RCC 7860 (cell line): ENCODE results near the gene ZBTB24.
A peak's percentile ranks its signal among the peaks of the same experiment; 100 is the strongest.

Experiments used
- DNase-seq: peaks from one replicate; pipeline ENCODE4 v3.0.0-alpha.2; 2015; ENCODE audit warnings: low spot score
- FAIRE-seq: peaks from 2 replicates; lab custom pipeline; 2012; peaks lifted over from hg19 to GRCh38; lab: Jason Lieb, UNC

The ZBTB24 gene

DNA sequence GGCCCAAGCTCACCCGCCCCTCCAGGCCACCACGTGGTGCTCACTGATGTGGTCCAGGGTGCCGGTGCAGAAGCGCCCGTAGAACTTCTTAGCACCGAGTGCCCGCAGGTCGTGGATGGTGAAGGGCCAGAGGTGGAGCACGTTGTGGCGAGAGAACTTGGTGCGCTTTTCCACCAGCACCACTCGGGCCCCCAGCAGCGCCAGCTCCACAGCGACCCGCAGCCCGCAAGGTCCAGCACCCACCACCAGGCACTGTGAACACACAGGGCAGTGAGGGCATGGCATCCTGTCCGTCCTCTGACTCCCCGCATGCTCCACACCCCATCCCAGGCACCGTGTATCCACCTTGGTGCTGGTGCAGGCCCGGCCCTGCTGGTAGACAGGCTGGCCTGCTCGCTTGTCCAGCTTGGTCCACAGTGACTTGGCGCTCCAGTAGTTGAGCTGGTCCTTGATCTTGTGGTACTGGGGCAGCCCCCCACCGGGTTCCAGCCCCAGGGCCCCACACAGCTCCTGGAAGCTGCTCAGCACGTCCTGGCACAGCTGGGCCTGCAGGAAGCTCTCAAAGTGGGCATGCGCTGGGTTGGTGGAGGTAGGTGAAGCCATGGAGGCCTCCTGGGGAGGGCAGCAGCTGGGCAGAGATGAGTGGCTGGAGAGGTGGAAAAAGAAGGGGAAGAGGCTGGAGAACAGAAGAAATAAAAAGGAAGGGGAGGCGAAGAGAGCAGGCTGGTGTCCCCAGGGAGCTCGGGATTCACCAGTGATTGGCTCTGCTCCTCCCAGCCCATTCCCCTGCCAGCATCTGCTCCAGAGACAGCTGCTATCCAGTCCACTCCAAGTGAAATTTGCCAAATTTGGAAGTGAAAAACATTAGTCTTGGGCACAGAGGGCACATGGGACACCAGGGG is 29.2 kb downstream of the ZBTB24 start:
- FAIRE-seq, result no peak
- no peak for DNase-seq

DNA sequence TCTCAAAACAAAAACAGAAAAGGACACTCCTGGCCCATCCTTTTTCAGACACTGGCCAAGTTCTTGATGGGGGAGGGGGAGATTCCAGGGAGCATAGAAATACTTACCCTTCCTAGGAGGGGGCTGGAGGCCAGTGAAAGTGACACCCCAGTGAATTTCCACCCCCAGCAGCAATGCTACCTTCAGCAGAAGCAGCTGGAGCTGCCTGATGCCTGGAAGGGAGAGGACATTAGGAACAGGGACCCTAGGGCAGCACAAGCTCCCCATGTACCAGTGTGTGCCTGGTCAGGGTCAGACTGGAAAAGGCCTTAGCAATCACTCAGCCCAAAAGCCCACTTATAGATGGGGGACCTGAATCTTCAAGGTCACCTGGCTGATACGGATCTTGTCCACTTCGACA is 29.9 kb downstream of the ZBTB24 start:
- no peak for DNase-seq
- FAIRE-seq, result no peak

DNA sequence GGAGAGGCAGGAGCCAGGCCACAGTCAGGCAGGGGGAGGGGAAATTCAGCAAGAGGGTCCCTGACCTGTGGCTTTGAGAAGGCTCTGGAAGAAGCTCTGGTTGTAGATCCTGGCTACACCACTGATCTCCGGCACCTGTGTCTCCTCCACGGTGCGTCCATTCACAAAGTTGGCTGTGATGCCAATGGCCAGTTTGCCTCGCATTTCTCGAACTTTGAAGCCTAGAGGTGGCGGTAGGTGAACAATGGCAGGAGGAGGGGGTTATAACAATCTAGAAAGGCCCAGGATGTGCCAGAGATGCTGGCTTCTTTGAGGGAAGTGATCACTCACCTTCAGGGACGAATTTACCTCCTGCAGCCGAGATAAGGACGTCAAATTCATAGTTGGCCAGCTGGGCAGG is 30.8 kb downstream of the ZBTB24 start:
- FAIRE-seq, result no peak
- DNase-seq, result no peak

DNA sequence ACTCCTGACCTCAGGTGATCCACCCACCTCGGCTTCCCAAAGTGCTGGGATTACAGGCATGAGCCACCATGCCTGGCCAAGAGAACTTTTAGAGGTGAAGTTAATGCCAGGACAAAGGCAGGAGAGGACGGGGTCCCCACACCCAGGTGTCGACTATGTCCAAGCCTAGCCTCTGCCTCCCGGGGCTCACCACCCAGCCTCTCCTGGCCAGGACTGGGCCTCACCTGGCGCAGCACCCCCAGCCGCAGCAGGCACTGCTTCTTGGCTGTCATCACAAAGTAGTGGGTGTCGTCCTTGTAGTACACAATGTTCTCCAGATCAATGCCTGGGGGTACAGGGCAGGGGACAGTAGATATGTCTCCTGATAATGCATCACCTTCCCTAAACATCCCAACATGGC is 31.6 kb downstream of the ZBTB24 start:
- DNase-seq, result no peak
- no peak for FAIRE-seq

DNA sequence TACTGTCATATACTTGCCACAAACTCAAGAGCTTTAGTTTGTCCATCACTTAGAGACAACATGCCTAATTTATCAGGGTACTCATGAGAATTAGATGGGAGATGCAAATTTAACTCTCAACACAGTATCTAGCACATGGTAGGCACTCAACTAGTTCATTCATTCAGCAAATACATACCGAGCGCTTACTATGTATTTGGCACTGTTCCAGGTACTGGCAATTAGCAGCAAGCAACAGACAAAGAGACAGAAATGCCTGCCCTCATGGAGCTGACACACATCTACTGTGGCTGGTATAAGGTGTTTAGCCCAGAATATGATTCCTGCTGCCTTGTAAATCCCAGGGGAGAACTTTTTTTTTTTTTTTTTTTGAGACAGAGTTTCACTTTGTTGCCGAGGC is 32.2 kb downstream of the ZBTB24 start:
- no peak for DNase-seq
- FAIRE-seq, result no peak

DNA sequence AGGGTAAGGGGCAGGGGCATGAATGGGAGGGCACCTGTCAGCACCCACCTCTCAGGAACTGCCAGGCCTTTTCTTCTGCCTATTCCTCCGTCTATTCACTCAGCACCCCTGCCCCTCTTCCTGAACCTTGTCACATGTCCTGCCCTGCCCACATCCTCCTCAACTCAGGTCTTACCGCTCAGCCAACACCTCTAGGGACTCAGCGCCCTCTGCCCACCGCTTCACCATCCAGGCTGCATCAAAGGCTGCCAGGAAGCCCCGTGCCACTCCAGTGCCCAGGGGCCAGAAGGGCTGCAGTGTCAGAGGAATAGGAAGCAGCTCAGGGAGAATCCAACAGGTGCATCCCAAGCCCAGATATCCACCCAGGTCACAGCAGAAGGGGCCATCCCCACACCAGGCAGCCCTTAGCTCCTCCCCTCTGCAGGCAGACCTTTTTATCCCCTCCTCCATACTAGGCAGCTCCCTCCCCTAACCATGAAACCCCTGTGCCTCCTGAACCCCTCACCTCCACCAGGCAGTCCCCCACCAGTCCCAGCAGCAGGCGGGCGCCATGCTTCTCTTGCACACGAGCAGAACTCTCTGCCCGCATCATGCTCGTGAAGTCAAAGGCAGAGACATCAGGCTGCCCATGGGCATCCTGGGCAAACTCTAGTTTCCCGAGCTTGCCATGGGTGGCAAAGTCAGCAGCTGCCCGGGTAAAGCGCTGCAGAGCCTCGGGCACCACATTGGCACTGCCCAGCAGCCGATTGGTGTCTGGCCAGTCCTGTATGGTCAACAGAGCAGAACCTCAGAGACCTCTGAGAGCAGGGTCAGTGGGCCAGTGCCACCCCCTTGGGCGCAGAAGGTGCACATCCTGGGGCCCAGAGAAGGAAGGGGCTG is 33.0 kb downstream of the ZBTB24 start:
- DNase-seq (no peak), FAIRE-seq (no peak)

DNA sequence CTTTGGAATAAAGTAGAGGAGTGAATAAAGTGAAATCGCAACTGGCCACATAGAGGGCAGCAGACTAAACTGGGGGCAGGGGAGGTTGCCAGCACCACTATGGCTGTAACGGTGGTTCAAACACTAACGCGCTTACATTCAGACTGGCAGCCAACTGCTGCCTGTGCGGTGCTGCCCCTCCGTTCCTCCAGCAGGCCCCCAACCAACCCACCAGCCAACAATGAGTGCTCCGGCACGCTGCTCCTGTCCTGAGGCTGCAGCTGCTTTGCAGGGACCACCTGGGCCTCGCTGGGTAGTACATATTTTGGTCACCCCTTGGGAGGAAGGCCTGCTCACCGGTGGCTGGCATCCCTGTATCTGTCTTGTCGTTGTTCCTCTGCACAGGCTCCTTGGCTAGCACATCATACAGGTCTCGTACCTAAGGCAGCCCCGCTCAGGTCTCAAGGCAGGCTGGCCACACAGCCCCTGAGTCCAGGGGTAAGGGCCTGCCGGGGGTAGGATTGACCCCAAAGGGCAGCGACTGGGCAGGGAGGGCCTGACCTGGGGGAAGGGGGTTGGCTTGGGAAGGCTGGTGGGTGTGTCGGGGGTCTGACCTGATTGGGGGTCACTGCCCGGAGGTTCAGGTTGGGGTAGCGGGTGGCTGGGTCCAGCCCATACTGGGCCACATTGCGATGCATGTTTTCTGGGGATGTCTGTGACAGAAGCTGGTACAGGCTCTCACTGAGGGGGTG is 33.8 kb downstream of the ZBTB24 start:
- FAIRE-seq, result no peak
- DNase-seq, result no peak

DNA sequence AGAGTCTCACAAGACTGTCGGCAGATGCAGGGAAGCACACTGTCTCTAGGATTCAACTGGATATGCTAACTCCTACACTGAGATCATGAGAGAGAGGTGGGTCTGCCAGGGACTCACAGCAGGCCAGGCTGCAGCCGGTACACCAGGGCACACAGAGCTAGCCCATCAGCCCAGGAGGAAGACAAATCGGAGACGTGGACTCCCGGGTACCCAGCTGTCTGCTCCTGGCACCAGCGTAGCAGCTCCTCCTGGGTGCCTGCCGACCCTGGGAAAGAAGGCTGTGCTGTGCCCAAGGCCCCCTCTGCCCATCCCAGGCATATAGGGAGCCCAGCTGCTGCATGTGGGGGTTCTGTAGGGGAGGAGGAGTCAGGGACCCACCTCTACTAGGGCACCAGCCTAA is 34.4 kb downstream of the ZBTB24 start:
- no peak for DNase-seq
- FAIRE-seq, result no peak

DNA sequence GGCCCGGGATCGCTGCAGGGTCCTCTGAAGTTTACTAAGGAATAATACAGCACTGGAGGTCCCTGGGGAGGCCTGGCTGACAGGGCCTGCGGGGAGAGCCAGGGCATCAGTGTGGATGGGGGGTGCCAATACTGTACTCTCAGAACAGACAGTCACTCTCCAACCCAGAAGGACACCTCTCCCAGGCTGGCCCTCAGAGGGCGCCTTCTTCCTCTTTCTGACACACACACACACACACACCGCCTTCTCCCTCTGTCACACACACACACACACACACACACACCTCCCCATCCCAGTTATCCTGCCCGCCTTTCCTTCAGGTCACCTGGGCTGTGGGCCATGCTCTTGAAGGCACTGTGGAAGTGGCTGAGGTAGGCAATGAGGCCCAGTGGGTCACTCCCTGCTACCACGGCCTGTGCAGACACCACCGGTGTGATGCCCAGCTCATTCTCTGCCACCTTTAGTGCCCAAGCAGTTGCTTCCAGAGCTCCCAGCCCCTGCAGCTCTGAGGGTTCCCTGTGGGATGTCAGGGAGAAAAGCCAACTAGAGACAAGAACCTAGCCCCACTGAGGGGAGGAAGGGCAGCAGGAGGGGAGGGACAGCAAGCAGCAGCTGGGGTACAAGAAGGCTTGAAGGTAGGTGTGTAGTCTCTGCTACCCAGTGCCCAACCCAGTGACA is 35.0 kb downstream of the ZBTB24 start:
- FAIRE-seq, result no peak
- no peak for DNase-seq

DNA sequence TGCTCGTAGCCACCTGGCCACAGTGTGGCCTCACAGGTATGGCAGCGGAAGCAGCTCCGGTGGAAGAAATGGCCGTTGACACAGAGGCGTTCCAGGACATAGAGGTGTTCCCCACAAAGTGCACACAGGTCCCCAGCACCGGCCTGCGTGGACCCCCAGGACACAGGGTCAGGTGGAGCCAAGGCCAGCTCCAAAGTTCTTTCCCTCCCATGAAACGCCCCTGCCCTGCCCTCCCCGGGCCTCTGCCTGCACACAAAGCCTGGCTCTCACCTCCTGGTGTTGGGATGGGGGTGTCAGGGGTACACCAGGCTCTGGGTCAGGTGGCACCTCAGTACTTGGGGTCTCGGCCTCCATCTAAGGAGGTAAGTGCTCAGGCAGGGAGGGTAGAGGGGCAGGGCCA is 35.9 kb downstream of the ZBTB24 start:
- DNase-seq, result no peak
- FAIRE-seq, result no peak

DNA sequence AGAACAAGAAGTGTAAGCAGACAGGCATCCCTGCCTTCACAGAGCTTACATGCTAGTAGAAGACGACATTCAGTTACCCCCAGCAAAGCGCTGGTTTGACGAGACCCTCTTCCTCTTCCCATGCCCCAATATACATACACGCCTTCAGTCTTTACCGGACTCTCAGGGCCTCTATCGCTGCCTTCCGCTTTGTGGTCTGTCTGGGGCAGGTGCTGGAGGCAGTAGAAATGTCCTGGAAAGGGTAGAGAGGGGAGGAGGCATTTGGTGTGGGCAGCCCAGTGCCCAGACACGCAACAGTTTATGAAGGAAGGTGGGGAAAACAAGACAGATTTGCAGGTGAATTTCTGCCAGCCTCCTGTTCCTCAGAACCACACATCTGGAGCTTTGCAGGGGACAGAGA is 36.5 kb downstream of the ZBTB24 start:
- DNase-seq (no peak), FAIRE-seq (no peak)

DNA sequence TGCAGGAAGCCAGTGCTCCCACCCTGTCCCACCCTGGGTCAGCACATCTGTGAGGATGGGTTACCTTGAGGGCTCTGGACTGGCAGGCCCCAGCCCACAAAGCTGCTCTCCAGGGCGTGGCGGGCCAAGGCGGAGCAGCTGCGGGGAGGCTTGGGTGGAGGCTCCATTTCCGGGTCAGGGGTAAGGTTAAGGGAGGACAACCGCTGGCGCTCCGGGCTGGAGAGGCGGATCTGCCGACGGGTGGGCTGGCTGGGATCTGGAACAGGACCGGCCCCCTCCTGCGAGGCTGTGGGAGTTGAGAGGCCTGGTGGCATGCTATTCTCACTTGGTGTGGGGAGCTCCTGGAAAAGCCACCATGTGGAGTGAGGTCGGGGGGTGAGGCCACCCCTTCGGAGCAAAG is 36.9 kb downstream of the ZBTB24 start:
- DNase-seq (no peak), FAIRE-seq (no peak)

DNA sequence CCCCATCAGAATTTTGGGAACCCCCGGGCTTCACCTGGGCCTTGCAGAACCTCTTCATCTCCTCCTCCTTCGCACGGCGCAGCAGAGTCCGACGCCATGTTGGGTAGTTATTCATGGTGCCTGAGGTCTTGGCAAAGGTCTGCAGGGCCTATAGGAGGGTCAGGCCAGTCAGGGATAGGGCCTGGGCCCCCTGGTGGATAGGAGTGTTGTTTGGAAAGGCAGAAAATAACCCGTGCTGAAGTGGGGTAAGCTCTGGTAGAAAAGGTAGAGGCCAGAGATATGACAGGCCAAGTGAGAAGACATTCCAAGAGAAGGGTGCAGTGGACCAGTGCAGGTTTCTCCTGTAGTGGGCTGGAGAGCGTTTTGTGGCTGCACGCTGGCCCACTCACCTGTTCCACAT is 37.6 kb downstream of the ZBTB24 start:
- FAIRE-seq (no peak), DNase-seq (no peak)

DNA sequence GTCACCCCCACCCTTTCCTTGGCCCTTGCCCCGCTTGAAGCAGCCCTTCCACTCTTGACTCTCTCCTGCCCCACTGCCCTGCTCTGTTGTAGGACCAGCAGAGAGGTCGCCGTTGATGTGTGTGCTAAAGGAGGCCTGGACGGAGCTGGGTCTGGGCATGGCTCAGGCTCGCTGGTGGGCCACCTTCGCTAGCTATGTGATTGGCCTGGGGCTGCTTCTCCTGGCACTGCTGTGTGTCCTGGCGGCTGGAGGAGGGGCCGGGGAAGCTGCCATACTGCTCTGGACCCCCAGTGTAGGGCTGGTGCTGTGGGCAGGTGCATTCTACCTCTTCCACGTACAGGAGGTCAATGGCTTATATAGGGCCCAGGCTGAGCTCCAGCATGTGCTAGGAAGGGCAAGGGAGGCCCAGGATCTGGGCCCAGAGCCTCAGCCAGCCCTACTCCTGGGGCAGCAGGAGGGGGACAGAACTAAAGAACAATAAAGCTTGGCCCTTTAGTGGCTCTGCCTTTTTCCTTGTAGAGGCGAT is 39.5 kb downstream of the ZBTB24 start:
- FAIRE-seq (no peak), DNase-seq (no peak)

DNA sequence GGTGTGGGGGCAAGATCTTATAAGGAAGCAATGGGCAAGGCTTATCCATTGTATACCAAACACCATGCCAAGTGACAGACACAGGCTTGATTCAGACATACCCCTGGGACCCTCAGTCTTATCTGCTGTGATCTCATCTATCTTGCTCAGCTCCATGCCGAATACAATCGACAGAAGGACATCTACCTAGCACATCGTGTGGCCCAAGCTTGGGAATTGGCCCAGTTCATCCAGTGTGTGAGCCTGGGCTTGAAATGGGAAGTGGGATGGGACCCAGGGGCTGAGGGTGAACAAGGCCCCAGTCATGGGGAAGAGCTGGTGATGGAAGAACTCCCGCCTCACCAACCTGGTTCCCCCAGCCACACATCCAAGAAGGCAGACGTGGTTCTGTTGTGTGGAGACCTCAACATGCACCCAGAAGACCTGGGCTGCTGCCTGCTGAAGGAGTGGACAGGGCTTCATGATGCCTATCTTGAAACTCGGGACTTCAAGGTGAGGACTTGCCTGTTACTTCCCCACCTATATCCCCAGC is 40.6 kb downstream of the ZBTB24 start:
- no peak for FAIRE-seq
- no peak for DNase-seq

DNA sequence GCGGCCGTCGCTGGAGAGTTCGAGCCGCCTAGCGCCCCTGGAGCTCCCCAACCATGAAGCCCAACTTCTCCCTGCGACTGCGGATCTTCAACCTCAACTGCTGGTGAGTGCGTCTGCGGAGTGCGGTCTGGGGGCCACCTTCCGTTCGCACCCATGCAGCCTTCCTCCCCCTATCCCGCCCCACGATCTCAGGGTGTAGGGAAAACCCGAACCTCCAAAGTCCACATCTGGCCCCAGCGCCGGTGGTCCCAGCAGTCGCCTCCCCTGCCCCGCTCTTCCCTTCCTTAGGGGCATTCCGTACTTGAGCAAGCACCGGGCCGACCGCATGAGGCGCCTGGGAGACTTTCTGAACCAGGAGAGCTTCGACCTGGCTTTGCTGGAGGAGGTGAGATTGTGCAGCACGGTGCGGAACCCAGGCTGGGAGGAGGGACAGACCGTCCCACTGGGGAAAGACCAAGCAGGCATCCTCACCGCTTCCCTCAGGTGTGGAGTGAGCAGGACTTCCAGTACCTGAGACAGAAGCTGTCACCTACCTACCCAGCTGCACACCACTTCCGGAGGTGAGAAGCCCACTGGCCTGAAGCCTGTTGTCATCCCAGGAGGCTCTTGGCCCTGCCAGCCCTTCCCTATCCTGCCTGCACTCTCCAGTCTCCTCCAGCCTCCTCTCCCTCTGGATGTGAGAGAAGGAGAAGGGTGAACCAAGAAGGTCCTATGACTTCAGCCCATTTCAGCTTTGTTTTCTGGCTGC is 41.8 kb downstream of the ZBTB24 start:
- FAIRE-seq (no peak), DNase-seq (peak; percentile 41)

DNA sequence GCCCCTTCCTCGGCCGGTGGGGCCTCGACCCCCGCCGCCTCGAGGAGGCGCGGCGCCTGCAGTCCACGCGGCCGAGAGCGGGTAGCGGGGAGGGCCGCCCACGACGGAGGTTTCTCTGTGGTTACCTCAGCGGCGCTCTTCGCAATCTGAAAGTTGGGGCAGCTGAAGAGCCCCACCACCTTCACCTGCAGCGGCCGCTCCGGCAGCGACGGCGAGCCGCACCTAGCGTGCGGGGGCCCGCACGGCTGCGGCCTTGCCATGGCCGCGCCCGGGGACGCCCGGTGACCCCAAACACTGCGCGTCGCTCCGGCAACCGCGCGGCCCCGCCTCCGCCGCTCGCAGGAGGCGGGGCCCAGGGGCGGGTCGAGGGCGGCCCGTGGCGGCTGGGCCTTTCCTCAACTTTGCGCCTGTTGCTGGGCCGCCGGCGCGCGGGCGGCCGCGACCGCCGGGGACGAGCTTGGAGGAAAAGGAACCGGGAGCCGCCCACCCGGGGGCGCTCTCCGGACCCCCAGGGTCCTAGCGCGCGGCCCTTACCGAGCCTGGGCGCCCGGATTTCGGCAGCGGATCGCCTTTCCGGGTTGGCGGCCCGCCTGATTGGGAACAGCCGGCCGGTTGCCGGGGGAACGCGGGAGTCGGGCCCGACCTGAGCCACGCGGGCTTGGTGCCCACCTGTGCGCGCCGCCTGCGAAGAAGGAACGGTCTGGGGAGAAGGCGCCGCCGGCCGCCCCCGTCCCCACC is 42.5 kb downstream of the ZBTB24 start, which contains the start of the genes PPIL6 and SMPD2:
Gene PPIL6, minus strand, starts transcription at position 298 of the 738 bp plus-strand sequence. Its CDS starts 38 bp downstream, at position 260.
Gene SMPD2, plus strand, starts transcription at position 394 of the 738 bp plus-strand sequence. CDS start 398 bp downstream, outside the sequence.
- FAIRE-seq (no peak), DNase-seq (peak; percentile 71)

DNA sequence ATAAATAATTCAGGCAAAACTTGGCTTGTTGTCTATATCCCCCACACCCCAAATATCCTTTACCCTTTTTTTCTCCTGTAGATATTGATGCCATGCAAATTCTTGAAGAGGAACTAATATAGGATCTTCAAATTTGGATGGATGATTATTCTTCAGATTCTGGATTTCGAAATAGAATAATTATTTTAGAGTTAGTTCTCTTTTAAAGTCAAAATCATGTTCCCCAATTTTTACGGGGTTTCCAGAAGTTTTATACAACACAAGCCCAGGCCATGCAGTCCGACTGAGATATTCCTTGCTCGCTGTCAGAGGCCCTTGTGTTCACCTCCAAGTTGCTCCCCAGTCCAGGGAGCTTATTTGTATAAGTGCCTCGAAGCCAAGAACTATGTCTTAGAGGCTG is 47.0 kb downstream of the ZBTB24 start:
- no peak for FAIRE-seq

DNA sequence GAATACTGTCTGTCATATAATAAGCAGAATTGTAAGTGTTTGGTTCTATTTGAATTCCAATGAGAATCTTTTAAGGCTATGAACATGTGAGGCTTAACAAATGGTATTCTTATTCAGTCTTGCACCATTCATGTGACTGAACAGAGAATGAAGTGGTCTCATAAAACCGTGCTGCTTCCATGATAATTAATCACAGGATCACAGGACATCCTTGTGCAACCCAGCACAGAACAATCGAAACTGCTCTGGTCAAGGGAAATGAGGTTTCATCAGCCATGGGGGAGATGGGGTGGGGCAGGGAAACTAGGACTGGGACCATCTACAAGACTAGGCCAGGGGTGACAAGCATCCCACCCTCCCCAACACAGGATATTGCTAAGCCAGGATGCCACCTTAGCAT is 48.6 kb downstream of the ZBTB24 start:
- DNase-seq (no peak), FAIRE-seq (no peak)

More for the DNA sequence above, 47.0 kb downstream of the ZBTB24 start:
- no peak for DNase-seq
